ENCODE measurements around the gene YAE1. TPM values are rescaled to one million over a fixed set of nuclear protein-coding genes. Genes with fewer than 3 reads are reported as not detected.

YAE1 gene
- total RNA-seq, 1 donor from 2014 or later: 30.6 TPM

GRCh38 chr7:39554583-39555165 lies 11.5 kb upstream of the YAE1 start:
- no peak for DNase-seq (ENCODE audit: low read depth)

- DNase-seq (ENCODE audit: low read depth): no peak
Measured at GRCh38 chr7:39557222-39557621, 9.0 kb upstream of the YAE1 start.

- DNase-seq (ENCODE audit: low read depth): no peak
Measured at GRCh38 chr7:39557911-39558310, 8.3 kb upstream of the YAE1 start.

GRCh38 chr7:39560408-39560807 lies 5.8 kb upstream of the YAE1 start:
- no peak for DNase-seq (ENCODE audit: low read depth)

GRCh38 chr7:39560997-39561396 lies 5.2 kb upstream of the YAE1 start:
- DNase-seq (ENCODE audit: low read depth): no peak

GRCh38 chr7:39565538-39565937 lies 666 bp upstream of the YAE1 start:
- no peak for DNase-seq (ENCODE audit: low read depth)

- no peak for DNase-seq (ENCODE audit: low read depth)
Measured at GRCh38 chr7:39567294-39567693, 1.1 kb downstream of the YAE1 start.

- DNase-seq (ENCODE audit: low read depth): no peak
Measured at GRCh38 chr7:39574673-39575349, 8.6 kb downstream of the YAE1 start.

- no peak for DNase-seq (ENCODE audit: low read depth)
Measured at GRCh38 chr7:39577229-39577874, 11.1 kb downstream of the YAE1 start.

GRCh38 chr7:39580149-39580874 lies 14.1 kb downstream of the YAE1 start:
- DNase-seq (ENCODE audit: low read depth): peak; percentile 95

GRCh38 chr7:39582536-39582935 lies 16.3 kb downstream of the YAE1 start:
- no peak for DNase-seq (ENCODE audit: low read depth)

GRCh38 chr7:39583539-39583938 lies 17.3 kb downstream of the YAE1 start:
- DNase-seq (ENCODE audit: low read depth): no peak

GRCh38 chr7:39587393-39587792 lies 21.2 kb downstream of the YAE1 start:
- DNase-seq (ENCODE audit: low read depth): peak; percentile 36

- DNase-seq (ENCODE audit: low read depth): no peak
Measured at GRCh38 chr7:39588416-39588815, 22.2 kb downstream of the YAE1 start.

GRCh38 chr7:39589323-39590111 lies 23.3 kb downstream of the YAE1 start:
- DNase-seq (ENCODE audit: low read depth): peak; percentile 98

GRCh38 chr7:39592586-39592985 lies 26.4 kb downstream of the YAE1 start:
- peak; percentile 70 for DNase-seq (ENCODE audit: low read depth)

GRCh38 chr7:39594988-39595620 lies 28.9 kb downstream of the YAE1 start:
- peak; percentile 69 for DNase-seq (ENCODE audit: low read depth)

- DNase-seq (ENCODE audit: low read depth): no peak
Measured at GRCh38 chr7:39602351-39602750, 36.1 kb downstream of the YAE1 start.

GRCh38 chr7:39603924-39604323 lies 37.7 kb downstream of the YAE1 start:
- DNase-seq (ENCODE audit: low read depth): no peak

GRCh38 chr7:39605087-39605486 lies 38.9 kb downstream of the YAE1 start:
- peak; percentile 87 for DNase-seq (ENCODE audit: low read depth)

- DNase-seq (ENCODE audit: low read depth): no peak
Measured at GRCh38 chr7:39606352-39606751, 40.1 kb downstream of the YAE1 start.
